Esophagus (tissue), 2 donors: ENCODE results near the gene CHGA. TPM values are rescaled to one million over a fixed set of nuclear protein-coding genes. Genes with fewer than 3 reads are reported as not detected.

ENCODE experiments used
- H3K27ac ChIP-seq, 2 donors: one replicate each; pipeline ENCODE4 v1.5.1; 2013; ENCODE audit warnings: low read depth in 2 of 2, mild to moderate bottlenecking in 2 of 2, inconsistent platforms in 1 of 2, low read length in 1 of 2, moderate library complexity in 1 of 2
- H3K27me3 ChIP-seq, 2 donors: one replicate each; pipeline ENCODE4 v1.6.1; 2013; ENCODE audit warnings: low read length in 2 of 2, control low read depth in 1 of 2, mild to moderate bottlenecking in 1 of 2; ENCODE audit not compliant: insufficient read depth in 2 of 2, control insufficient read depth in 1 of 2
- H3K36me3 ChIP-seq, 2 donors: one replicate each; pipeline ENCODE4 v1.6.1; 2013; ENCODE audit warnings: low read length in 1 of 2; ENCODE audit not compliant: control insufficient read depth in 2 of 2, insufficient read depth in 2 of 2
- H3K4me1 ChIP-seq, 2 donors: one replicate each; pipeline ENCODE4 v1.6.1; 2013; ENCODE audit warnings: low read length in 1 of 2; ENCODE audit not compliant: control insufficient read depth in 2 of 2, insufficient read depth in 2 of 2
- H3K4me3 ChIP-seq, 2 donors: one replicate each; pipeline ENCODE4 v1.5.1; 2013; ENCODE audit warnings: low read length in 2 of 2, mild to moderate bottlenecking in 2 of 2, low read depth in 1 of 2, moderate library complexity in 1 of 2
- H3K9me3 ChIP-seq, 2 donors: one replicate each; pipeline ENCODE4 v1.6.1; 2013; ENCODE audit warnings: mild to moderate bottlenecking in 2 of 2, low read depth in 1 of 2, low read length in 1 of 2, moderate library complexity in 1 of 2; ENCODE audit not compliant: control insufficient read depth in 2 of 2, insufficient read depth in 1 of 2
- WGBS, 2 donors: extraction: QIAGEN DNeasy Blood & Tissue Kit; methylation state at CpG; one replicate each; pipeline ENCODE4 v1.1.7; 2013; 5-methylcytosine and 5-hydroxymethylcytosine counted together
- polyA plus RNA-seq, 2 donors: library from polyadenylated mRNA; stranded (reverse); fragments of 200-250 nt; gene quantifications; one replicate each; pipeline ENCODE4 v1.2.3, GENCODE V29; 2013
- donor health status: healthy with polysubstance abuse.
- donor health status: Bipolar disorder and iron deficiency.

Gene CHGA
- polyA plus RNA-seq, 2 donors = 0.37 to 0.75 TPM

- H3K4me1 ChIP-seq = no peaks in the 10 kb centered on the region
- 76% methylated on average over 7 of the region's 7 CpGs for WGBS, 2 donors
- peaks cover 0 to 1% of the 10 kb centered on the region in 2 donors for H3K9me3 ChIP-seq
- no peaks in the 10 kb centered on the region for H3K36me3 ChIP-seq
- no peak overlapping the region for H3K27ac ChIP-seq
- H3K27me3 ChIP-seq = peaks cover 0 to 8% of the 10 kb centered on the region in 2 donors
- no peak overlapping the region for H3K4me3 ChIP-seq
Observed at GRCh38 chr14:92917956-92918355, 5.0 kb upstream of the CHGA start.

GRCh38 chr14:92920001-92920400, 2.9 kb upstream of the CHGA start:
- WGBS, 2 donors = 96% methylated on average over 15 of the region's 15 CpGs
- H3K9me3 ChIP-seq = no peaks in the 10 kb centered on the region
- no peak overlapping the region for H3K27ac ChIP-seq
- no peaks in the 10 kb centered on the region for H3K36me3 ChIP-seq
- peaks cover 0 to 5% of the 10 kb centered on the region in 2 donors for H3K4me1 ChIP-seq
- H3K27me3 ChIP-seq = peaks cover 0 to 8% of the 10 kb centered on the region in 2 donors
- no peak overlapping the region for H3K4me3 ChIP-seq

GRCh38 chr14:92922155-92922735, 705 bp upstream of the CHGA start:
- 40 to 42% methylated on average over 4 of the region's 4 CpGs for WGBS, 2 donors
- no peaks in the 10 kb centered on the region for H3K36me3 ChIP-seq
- no peak overlapping the region for H3K27ac ChIP-seq
- H3K9me3 ChIP-seq = no peaks in the 10 kb centered on the region
- peaks cover 0 to 5% of the 10 kb centered on the region in 2 donors for H3K4me1 ChIP-seq
- H3K27me3 ChIP-seq = peaks cover 0 to 8% of the 10 kb centered on the region in 2 donors
- no peak overlapping the region for H3K4me3 ChIP-seq

GRCh38 chr14:92923744-92924103, 774 bp downstream of the CHGA start:
- peaks cover 0 to 5% of the 10 kb centered on the region in 2 donors for H3K4me1 ChIP-seq
- H3K4me3 ChIP-seq = no peak overlapping the region
- WGBS, 2 donors = 38 to 41% methylated on average over 8 of the region's 8 CpGs
- H3K27me3 ChIP-seq = peaks cover 0 to 8% of the 10 kb centered on the region in 2 donors
- no peak overlapping the region for H3K27ac ChIP-seq
- H3K9me3 ChIP-seq = no peaks in the 10 kb centered on the region
- H3K36me3 ChIP-seq = no peaks in the 10 kb centered on the region

GRCh38 chr14:92924247-92924646, 1.3 kb downstream of the CHGA start:
- peaks cover 0 to 5% of the 10 kb centered on the region in 2 donors for H3K4me1 ChIP-seq
- H3K27ac ChIP-seq = no peak overlapping the region
- no peaks in the 10 kb centered on the region for H3K9me3 ChIP-seq
- H3K36me3 ChIP-seq = no peaks in the 10 kb centered on the region
- WGBS, 2 donors = 53 to 54% methylated on average over 5 of the region's 5 CpGs
- no peak overlapping the region for H3K4me3 ChIP-seq
- peaks cover 0 to 8% of the 10 kb centered on the region in 2 donors for H3K27me3 ChIP-seq

GRCh38 chr14:92925446-92925845, 2.5 kb downstream of the CHGA start:
- WGBS, 2 donors = 60 to 64% methylated on average over 6 of the region's 6 CpGs
- Histone ChIP-seq H3K9me3 (no peaks in the 10 kb centered on the region), H3K4me3 (no peak overlapping the region), H3K27me3 (peaks cover 0 to 8% of the 10 kb centered on the region in 2 donors), H3K36me3 (no peaks in the 10 kb centered on the region), H3K27ac (no peak overlapping the region), H3K4me1 (peaks cover 0 to 5% of the 10 kb centered on the region in 2 donors)

- peaks cover 0 to 5% of the 10 kb centered on the region in 2 donors for H3K4me1 ChIP-seq
- no peaks in the 10 kb centered on the region for H3K9me3 ChIP-seq
- no peak overlapping the region for H3K4me3 ChIP-seq
- 46 to 56% methylated on average over 5 of the region's 5 CpGs for WGBS, 2 donors
- no peaks in the 10 kb centered on the region for H3K36me3 ChIP-seq
- no peak overlapping the region for H3K27ac ChIP-seq
- H3K27me3 ChIP-seq = peaks cover 0 to 5% of the 10 kb centered on the region in 2 donors
Observed at GRCh38 chr14:92926180-92926845, 3.4 kb downstream of the CHGA start.

GRCh38 chr14:92926931-92927330, 4.0 kb downstream of the CHGA start:
- Histone ChIP-seq H3K27me3 (peaks cover 0 to 5% of the 10 kb centered on the region in 2 donors), H3K36me3 (no peaks in the 10 kb centered on the region), H3K9me3 (no peaks in the 10 kb centered on the region), H3K4me3 (no peak overlapping the region), H3K4me1 (peaks cover 0 to 5% of the 10 kb centered on the region in 2 donors), H3K27ac (no peak overlapping the region)
- WGBS, 2 donors = 44 to 67% methylated on average over 3 of the region's 3 CpGs

- H3K4me3 ChIP-seq = no peak overlapping the region
- H3K4me1 ChIP-seq = peaks cover 0 to 5% of the 10 kb centered on the region in 2 donors
- no peaks in the 10 kb centered on the region for H3K9me3 ChIP-seq
- WGBS, 2 donors = 64 to 66% methylated on average over 14 of the region's 14 CpGs
- no peaks in the 10 kb centered on the region for H3K27me3 ChIP-seq
- no peaks in the 10 kb centered on the region for H3K36me3 ChIP-seq
- H3K27ac ChIP-seq = no peak overlapping the region
Observed at GRCh38 chr14:92927349-92928257, 4.7 kb downstream of the CHGA start.
